Tibial nerve (tissue), 4 donors: Measurements from ENCODE around the gene GAPDH. TPM values are rescaled to one million over a fixed set of nuclear protein-coding genes. Genes with fewer than 3 reads are reported as not detected.

ENCODE experiments used
- DNase-seq, 2 donors: peaks; one replicate each; pipeline ENCODE4 v3.0.0-alpha.2; 2019; ENCODE audit warnings: low spot score in 2 of 2
- H3K27ac ChIP-seq, 4 donors: fragments of 200-600 bp; sonication (generic) in 3 of 4; one replicate each; pipeline ENCODE4 v1.5.1; 2017 to 2019; ENCODE audit warnings: mild to moderate bottlenecking in 1 of 4
- H3K27me3 ChIP-seq, 2 donors: fragments of 200-600 bp; sonication (generic) in 1 of 2; one replicate each; pipeline versions ENCODE4 v1.5.1 to v1.6.0; 2017 to 2019
- H3K36me3 ChIP-seq, 3 donors: fragments of 200-600 bp; sonication (generic); one replicate each; pipeline ENCODE4 v1.5.1; 2018 to 2019
- H3K4me1 ChIP-seq, 4 donors: fragments of 200-600 bp; sonication (generic) in 3 of 4; one replicate each; pipeline ENCODE4 v1.5.1; 2017 to 2019
- H3K4me3 ChIP-seq, 4 donors: fragments of 200-600 bp; sonication (generic) in 3 of 4; one replicate each; pipeline ENCODE4 v1.5.1; 2017 to 2019; ENCODE audit warnings: mild to moderate bottlenecking in 1 of 4, moderate library complexity in 1 of 4
- H3K9me3 ChIP-seq, 4 donors: fragments of 200-600 bp; sonication (generic) in 3 of 4; one replicate each; pipeline ENCODE4 v1.5.1; 2017 to 2019
- CTCF ChIP-seq, 5 experiments: fragments of 200-600 bp in 3 of 5; fragments of 450-650 bp in 2 of 5; sonication (generic) in 3 of 5; IDR thresholded peaks; one replicate each; pipeline ENCODE4 v1.5.1; 2016 to 2019; ENCODE audit warnings: antibody characterized with exemption in 5 of 5, mild to moderate bottlenecking in 3 of 5, moderate library complexity in 2 of 5
- EP300 ChIP-seq, 2 donors: sonication (generic); formaldehyde crosslinking; IDR thresholded peaks; one replicate each; pipeline ENCODE4 v1.6.1; 2017; ENCODE audit warnings: antibody characterized with exemption in 2 of 2, mild to moderate bottlenecking in 1 of 2
- POLR2A ChIP-seq, 2 donors: fragments of 450-650 bp; IDR thresholded peaks; one replicate each; pipeline ENCODE4 v1.6.1; 2017; ENCODE audit warnings: antibody characterized with exemption in 2 of 2, mild to moderate bottlenecking in 2 of 2, moderate library complexity in 2 of 2
- WGBS, 2 donors: methylation state at CpG; one replicate each; pipeline ENCODE4 v1.1.5; 2018; 5-methylcytosine and 5-hydroxymethylcytosine counted together
- total RNA-seq, 4 donors: library from RNA; depleted of rRNA; stranded (reverse); fragments of >200 nt; gene quantifications; one replicate each; pipeline ENCODE4 v1.1.0, GENCODE V29; 2016

Gene GAPDH
- total RNA-seq, 4 donors from 2014 or later, result 1,360 to 2,316 (median 1,728) TPM

- peak in 1 of 2 donors; percentile 32 for TF ChIP-seq EP300 (IDR thresholded peaks at IDR 0.05)
- no peak for TF ChIP-seq CTCF (IDR thresholded peaks at IDR 0.05)
- Histone ChIP-seq H3K27ac (peak overlapping the region; percentile 40 to 91 (median 76)), H3K36me3 (peaks cover 0 to 58% (median 10%) of the 10 kb centered on the region in 3 donors), H3K9me3 (no peaks in the 10 kb centered on the region), H3K4me3 (peak overlapping the region in 1 of 4 donors; percentile 15), H3K27me3 (no peaks in the 10 kb centered on the region), H3K4me1 (peaks cover 5 to 85% (median 55%) of the 10 kb centered on the region in 4 donors)
- 80 to 87% methylated on average over 24 of the region's 24 CpGs for WGBS, 2 donors
- no peak for DNase-seq
Observed at GRCh38 chr12:6550294-6551062, 16.2 kb downstream of the GAPDH start.

- WGBS, 2 donors, result 62 to 69% methylated on average over 8 to 15 of the region's 18 CpGs
- Histone ChIP-seq H3K4me1 (peaks cover 5 to 85% (median 55%) of the 10 kb centered on the region in 4 donors), H3K9me3 (no peaks in the 10 kb centered on the region), H3K27me3 (no peaks in the 10 kb centered on the region), H3K27ac (peak overlapping the region; percentile 40 to 91 (median 76)), H3K4me3 (no peak overlapping the region), H3K36me3 (peaks cover 0 to 52% (median 10%) of the 10 kb centered on the region in 3 donors)
- DNase-seq, result no peak
- TF ChIP-seq CTCF (IDR thresholded peaks at IDR 0.05) (no peak), EP300 (IDR thresholded peaks at IDR 0.05) (peak in 1 of 2 donors; percentile 12)
Observed at GRCh38 chr12:6551063-6551461, 16.7 kb downstream of the GAPDH start.

GRCh38 chr12:6551496-6552139 is 17.3 kb downstream of the GAPDH start:
- Histone ChIP-seq H3K4me3 (no peak overlapping the region), H3K4me1 (peaks cover 5 to 90% (median 55%) of the 10 kb centered on the region in 4 donors), H3K36me3 (peaks cover 0 to 47% (median 10%) of the 10 kb centered on the region in 3 donors), H3K9me3 (no peaks in the 10 kb centered on the region), H3K27me3 (no peaks in the 10 kb centered on the region), H3K27ac (peak overlapping the region; percentile 40 to 91 (median 76))
- peak in 1 of 2 donors; percentile 52 for DNase-seq
- WGBS, 2 donors, result 48 to 51% methylated on average over 11 of the region's 11 CpGs
- no peak for TF ChIP-seq EP300 (IDR thresholded peaks at IDR 0.05)
- no peak for TF ChIP-seq POLR2A (IDR thresholded peaks at IDR 0.05)

GRCh38 chr12:6552140-6552551 is 17.8 kb downstream of the GAPDH start:
- TF ChIP-seq POLR2A (IDR thresholded peaks at IDR 0.05) (no peak), EP300 (IDR thresholded peaks at IDR 0.05) (no peak), CTCF (IDR thresholded peaks at IDR 0.05) (no peak)
- 19 to 27% methylated on average over 4 of the region's 4 CpGs for WGBS, 2 donors
- Histone ChIP-seq H3K36me3 (peaks cover 0 to 47% (median 10%) of the 10 kb centered on the region in 3 donors), H3K4me1 (peaks cover 5 to 89% (median 55%) of the 10 kb centered on the region in 4 donors), H3K9me3 (no peaks in the 10 kb centered on the region), H3K4me3 (no peak overlapping the region), H3K27ac (peak overlapping the region; percentile 40 to 91 (median 76)), H3K27me3 (no peaks in the 10 kb centered on the region)
- no peak for DNase-seq

GRCh38 chr12:6553051-6553868 is 18.9 kb downstream of the GAPDH start:
- 31 to 37% methylated on average over 15 of the region's 15 CpGs for WGBS, 2 donors
- Histone ChIP-seq H3K36me3 (peaks cover 0 to 42% (median 9%) of the 10 kb centered on the region in 3 donors), H3K27ac (peak overlapping the region; percentile 40 to 91 (median 76)), H3K27me3 (no peaks in the 10 kb centered on the region), H3K4me3 (peak overlapping the region in 2 of 4 donors; percentile 62 to 93), H3K9me3 (no peaks in the 10 kb centered on the region), H3K4me1 (peaks cover 5 to 89% (median 48%) of the 10 kb centered on the region in 4 donors)
- TF ChIP-seq POLR2A (IDR thresholded peaks at IDR 0.05), result no peak
- peak in 1 of 2 donors; percentile 64 for TF ChIP-seq EP300 (IDR thresholded peaks at IDR 0.05)
- peak; percentile 49 to 68 for DNase-seq
